ENCODE measurements around the gene ZNF106.
A peak's percentile ranks its signal among the peaks of the same experiment; 100 is the strongest.

Gene ZNF106

DNA sequence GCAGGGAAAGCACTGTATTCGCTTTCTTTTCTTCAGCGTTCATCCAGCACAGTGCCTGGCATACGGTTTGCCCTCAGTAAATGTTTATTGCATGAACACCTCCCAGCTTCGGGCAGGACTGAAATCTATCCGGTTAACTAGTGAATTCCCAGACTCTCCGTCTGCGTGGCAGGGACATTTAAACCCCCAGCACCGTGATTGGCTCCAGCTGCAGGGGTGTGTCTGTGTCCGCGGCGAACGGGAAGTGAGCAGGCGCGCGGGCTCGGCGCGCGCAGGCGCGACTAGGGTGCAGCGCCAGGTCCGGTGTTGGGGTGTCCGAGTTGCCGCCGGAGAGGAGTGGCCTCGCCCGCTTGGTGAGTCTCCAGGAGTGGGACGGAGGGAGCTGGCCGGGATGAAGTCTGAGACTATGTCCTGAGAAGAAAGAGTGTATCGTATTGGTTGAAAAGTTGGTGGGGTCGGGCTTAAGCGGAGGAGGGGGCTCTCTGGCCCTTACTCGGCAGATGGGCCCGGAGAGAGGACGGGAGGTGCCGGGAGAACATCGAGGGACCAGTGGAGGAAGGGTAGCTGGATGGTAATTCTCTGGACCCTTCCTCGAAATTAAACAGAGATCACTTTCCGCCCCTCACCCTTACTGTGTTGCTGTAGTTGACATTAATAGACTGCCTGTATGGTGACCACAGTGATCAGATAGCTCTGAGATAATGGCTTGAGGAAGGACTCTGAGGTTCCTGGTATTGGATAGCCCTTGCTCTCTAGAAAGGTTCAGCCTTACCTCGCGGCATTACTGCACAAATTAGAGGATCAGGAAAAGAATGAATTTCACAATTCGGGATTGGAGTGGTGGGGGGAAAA, 4.6 kb upstream of the ZNF106 start, which contains the start of gene SNAP23:
Gene SNAP23 (plus strand): TSS at position 274 of the 852 bp plus-strand sequence. CDS start 16,213 bp downstream, outside the sequence.
- CTCF ChIA-PET = interaction anchor here (0.7 to 1.5 kb wide), 2 partner anchors 10 to 97 kb away, joined by 4 read pairs; no protein-coding TSS in a partner anchor
- Mint-ChIP-seq H3K27me3 (no peaks in the 10 kb centered on the region), H3K4me1 (peaks cover 60% of the 10 kb centered on the region)

GRCh38 chr15:42494998-42495360, 4.0 kb upstream of the ZNF106 start:
- peaks cover 64% of the 10 kb centered on the region for H3K4me1 Mint-ChIP-seq
- peaks cover 17% of the 10 kb centered on the region for H3K36me3 Mint-ChIP-seq
- no peaks in the 10 kb centered on the region for H3K9me3 Mint-ChIP-seq
- peak overlapping the region; percentile 90 for H3K27ac Mint-ChIP-seq
- no peaks in the 10 kb centered on the region for H3K27me3 Mint-ChIP-seq
- peak overlapping the region; percentile 93 for H3K4me3 Mint-ChIP-seq
- CTCF ChIA-PET = interaction anchor here (1.0 to 1.5 kb wide), 2 partner anchors 18 to 97 kb away, joined by 3 to 4 read pairs; no protein-coding TSS in a partner anchor
- DNase-seq = no peak

More for the DNA sequence above, 4.6 kb upstream of the ZNF106 start, which contains the start of gene SNAP23:
- H3K27ac Mint-ChIP-seq = peak within 1 kb of the TSS; percentile 90
- H3K4me3 Mint-ChIP-seq = peak within 1 kb of the TSS; percentile 93
- H3K9me3 Mint-ChIP-seq = no peaks in the 10 kb centered on the region
- DNase-seq = peak; percentile 90
- peaks cover 17% of the 10 kb centered on the region for H3K36me3 Mint-ChIP-seq

- DNase-seq = no peak
These were observed 2.7 kb upstream of the ZNF106 start for GRCh38 chr15:42493679-42494078.

GRCh38 chr15:42491539-42492225, 741 bp upstream of the ZNF106 start:
- peaks cover 66% of the 10 kb centered on the region for H3K4me1 Mint-ChIP-seq
- peak overlapping the region; percentile 95 for H3K27ac Mint-ChIP-seq
- H3K36me3 Mint-ChIP-seq = peaks cover 15% of the 10 kb centered on the region
- H3K27me3 Mint-ChIP-seq = no peaks in the 10 kb centered on the region
- CTCF ChIA-PET = interaction anchor here (1.4 kb wide), 1 partner anchor 56 kb away, joined by 4 read pairs; no protein-coding TSS in a partner anchor
- H3K4me3 Mint-ChIP-seq = peak overlapping the region; percentile 90
- DNase-seq = no peak
- H3K9me3 Mint-ChIP-seq = no peaks in the 10 kb centered on the region

More at GRCh38 chr15:42493679-42494078, 2.7 kb upstream of the ZNF106 start:
- Mint-ChIP-seq H3K27ac (peak overlapping the region; percentile 9), H3K4me3 (no peak overlapping the region), H3K9me3 (no peaks in the 10 kb centered on the region), H3K36me3 (peaks cover 12% of the 10 kb centered on the region), H3K27me3 (no peaks in the 10 kb centered on the region), H3K4me1 (peaks cover 69% of the 10 kb centered on the region)
- CTCF ChIA-PET = no interaction called here

DNA sequence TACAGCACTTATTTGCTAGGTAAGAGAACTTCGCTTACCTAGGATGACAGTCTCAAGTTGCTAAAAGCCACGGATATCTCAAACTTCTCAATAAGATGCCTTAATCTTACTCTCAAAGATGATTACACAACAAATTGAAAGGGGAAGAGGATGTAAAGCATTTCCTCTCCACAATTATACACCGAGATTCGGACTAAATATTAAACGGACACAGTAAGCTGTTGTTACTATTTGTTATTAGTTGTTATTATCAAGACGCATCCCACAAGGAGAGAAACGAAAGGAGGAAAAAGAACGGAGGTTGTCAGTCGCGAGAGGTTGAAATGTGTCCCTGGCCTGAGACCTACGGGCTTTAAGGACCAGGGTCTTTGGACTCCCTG, 660 bp downstream of the ZNF106 start:
- Mint-ChIP-seq H3K27me3 (no peaks in the 10 kb centered on the region), H3K36me3 (peaks cover 9% of the 10 kb centered on the region), H3K9me3 (no peaks in the 10 kb centered on the region), H3K4me1 (peaks cover 53% of the 10 kb centered on the region), H3K4me3 (peak overlapping the region; percentile 90), H3K27ac (peak overlapping the region; percentile 95)
- CTCF ChIA-PET = interaction anchor here (1.4 kb wide), 1 partner anchor 57 kb away, joined by 4 read pairs; no protein-coding TSS in a partner anchor
- DNase-seq = no peak

DNA sequence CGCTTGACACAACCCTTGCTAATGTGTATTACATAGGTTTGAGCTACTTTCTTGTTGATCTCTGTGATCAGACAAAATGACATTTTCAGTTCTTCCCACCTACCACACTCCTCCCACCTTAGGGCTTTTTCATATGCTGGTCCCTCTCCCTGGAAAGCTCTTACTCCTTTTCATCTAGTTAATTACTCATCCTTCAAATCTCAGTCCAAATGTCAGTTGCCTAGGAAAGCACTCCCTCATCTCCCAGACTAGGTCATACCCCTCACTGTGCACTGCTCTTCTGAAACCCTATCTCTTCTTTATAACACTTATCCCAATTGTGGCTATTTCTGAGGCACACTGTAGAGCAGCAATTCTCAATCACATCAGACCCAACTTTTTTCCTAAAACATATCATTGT, 7.3 kb downstream of the ZNF106 start:
- H3K36me3 Mint-ChIP-seq = peaks cover 20% of the 10 kb centered on the region
- H3K27ac Mint-ChIP-seq = no peak overlapping the region
- H3K4me1 Mint-ChIP-seq = peaks cover 11% of the 10 kb centered on the region
- CTCF ChIA-PET = no interaction called here
- peaks cover 5% of the 10 kb centered on the region for H3K9me3 Mint-ChIP-seq
- no peak overlapping the region for H3K4me3 Mint-ChIP-seq
- DNase-seq = no peak
- no peaks in the 10 kb centered on the region for H3K27me3 Mint-ChIP-seq

GRCh38 chr15:42482701-42483100, 8.2 kb downstream of the ZNF106 start:
- DNase-seq = no peak
- H3K4me3 Mint-ChIP-seq = no peak overlapping the region
- H3K27me3 Mint-ChIP-seq = no peaks in the 10 kb centered on the region
- CTCF ChIA-PET = interaction anchor here (0.6 kb wide), 2 partner anchors 12 to 167 kb away, joined by 3 to 4 read pairs; no protein-coding TSS in a partner anchor
- no peak overlapping the region for H3K27ac Mint-ChIP-seq
- H3K36me3 Mint-ChIP-seq = peaks cover 15% of the 10 kb centered on the region
- H3K9me3 Mint-ChIP-seq = peaks cover 5% of the 10 kb centered on the region
- H3K4me1 Mint-ChIP-seq = peaks cover 4% of the 10 kb centered on the region

DNA sequence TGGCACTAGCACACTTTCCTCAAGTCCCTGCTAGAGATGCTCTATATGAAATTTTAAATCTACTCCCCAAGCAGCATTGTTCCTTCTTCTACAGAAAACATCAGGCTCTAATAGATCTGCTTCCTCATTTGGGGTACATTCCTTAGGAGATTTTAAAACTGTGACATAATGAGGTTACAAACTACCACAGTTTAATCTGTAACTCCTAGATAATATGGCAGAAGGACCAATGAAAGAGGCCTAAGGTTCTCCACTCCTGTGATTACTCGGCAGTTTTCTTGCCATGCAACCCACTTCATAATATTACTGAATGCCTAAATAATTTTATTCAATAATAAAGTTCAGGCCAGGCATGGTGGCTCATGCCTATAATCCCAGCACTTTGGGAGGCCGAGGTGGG, 16.1 kb downstream of the ZNF106 start:
- Mint-ChIP-seq H3K4me3 (no peak overlapping the region), H3K9me3 (no peaks in the 10 kb centered on the region), H3K27me3 (no peaks in the 10 kb centered on the region), H3K36me3 (peaks cover 5% of the 10 kb centered on the region), H3K27ac (no peak overlapping the region), H3K4me1 (no peaks in the 10 kb centered on the region)
- no peak for DNase-seq
- CTCF ChIA-PET = no interaction called here

- Mint-ChIP-seq H3K4me3 (no peak overlapping the region), H3K9me3 (no peaks in the 10 kb centered on the region), H3K27me3 (no peaks in the 10 kb centered on the region), H3K27ac (no peak overlapping the region), H3K36me3 (peaks cover 8% of the 10 kb centered on the region), H3K4me1 (no peaks in the 10 kb centered on the region)
- no peak for DNase-seq
- CTCF ChIA-PET = interaction anchor here (0.7 to 1.6 kb wide), 4 partner anchors 9 to 352 kb away, joined by 3 to 7 read pairs (median 4); no protein-coding TSS in a partner anchor
These were observed 19.9 kb downstream of the ZNF106 start for GRCh38 chr15:42471002-42471401.

DNA sequence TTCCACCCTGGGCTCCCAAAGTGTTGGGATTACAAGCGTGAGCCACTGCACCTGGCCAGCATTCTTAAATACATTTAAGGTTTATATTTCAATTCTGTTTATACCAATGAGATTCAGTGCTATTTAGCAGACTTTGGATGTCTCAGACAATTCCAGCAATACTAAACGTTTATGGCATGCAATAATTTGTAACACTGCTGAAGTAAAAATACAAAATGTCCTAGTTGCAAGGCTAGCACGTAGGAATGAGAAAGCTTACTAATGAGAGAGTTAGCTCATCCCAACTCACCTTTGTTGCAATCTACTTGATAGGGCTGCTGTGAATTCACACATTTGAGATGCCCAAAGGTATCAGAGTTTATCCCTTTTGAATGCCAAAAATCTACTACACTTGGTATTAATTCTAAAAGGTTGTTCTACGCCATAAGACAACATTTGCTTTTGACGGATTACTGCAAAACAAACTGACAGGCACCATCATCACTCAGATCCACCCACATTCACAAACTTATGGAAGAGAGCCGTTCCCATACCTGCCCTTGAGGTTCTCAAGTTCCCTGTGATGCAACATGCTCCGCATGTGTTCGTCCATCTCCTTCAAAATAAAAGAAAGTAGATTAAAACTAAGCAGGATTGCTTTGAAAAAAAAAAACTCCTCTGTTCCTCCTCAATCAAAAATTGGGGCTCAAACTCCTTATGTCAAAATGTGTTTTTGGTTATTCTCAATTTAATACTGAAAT, 25.3 kb downstream of the ZNF106 start:
- H3K9me3 Mint-ChIP-seq = no peaks in the 10 kb centered on the region
- no peak overlapping the region for H3K27ac Mint-ChIP-seq
- CTCF ChIA-PET = no interaction called here
- H3K4me1 Mint-ChIP-seq = no peaks in the 10 kb centered on the region
- H3K27me3 Mint-ChIP-seq = no peaks in the 10 kb centered on the region
- no peak overlapping the region for H3K4me3 Mint-ChIP-seq
- no peak for DNase-seq
- H3K36me3 Mint-ChIP-seq = peaks cover 20% of the 10 kb centered on the region

- Mint-ChIP-seq H3K36me3 (peaks cover 19% of the 10 kb centered on the region), H3K27me3 (no peaks in the 10 kb centered on the region), H3K27ac (no peak overlapping the region), H3K9me3 (no peaks in the 10 kb centered on the region), H3K4me1 (no peaks in the 10 kb centered on the region), H3K4me3 (no peak overlapping the region)
- no peak for DNase-seq
- CTCF ChIA-PET = interaction anchor here (1.0 to 1.4 kb wide), 2 partner anchors 10 to 38 kb away, joined by 3 to 7 read pairs; no protein-coding TSS in a partner anchor
These were observed 29.7 kb downstream of the ZNF106 start for GRCh38 chr15:42461261-42461660.

DNA sequence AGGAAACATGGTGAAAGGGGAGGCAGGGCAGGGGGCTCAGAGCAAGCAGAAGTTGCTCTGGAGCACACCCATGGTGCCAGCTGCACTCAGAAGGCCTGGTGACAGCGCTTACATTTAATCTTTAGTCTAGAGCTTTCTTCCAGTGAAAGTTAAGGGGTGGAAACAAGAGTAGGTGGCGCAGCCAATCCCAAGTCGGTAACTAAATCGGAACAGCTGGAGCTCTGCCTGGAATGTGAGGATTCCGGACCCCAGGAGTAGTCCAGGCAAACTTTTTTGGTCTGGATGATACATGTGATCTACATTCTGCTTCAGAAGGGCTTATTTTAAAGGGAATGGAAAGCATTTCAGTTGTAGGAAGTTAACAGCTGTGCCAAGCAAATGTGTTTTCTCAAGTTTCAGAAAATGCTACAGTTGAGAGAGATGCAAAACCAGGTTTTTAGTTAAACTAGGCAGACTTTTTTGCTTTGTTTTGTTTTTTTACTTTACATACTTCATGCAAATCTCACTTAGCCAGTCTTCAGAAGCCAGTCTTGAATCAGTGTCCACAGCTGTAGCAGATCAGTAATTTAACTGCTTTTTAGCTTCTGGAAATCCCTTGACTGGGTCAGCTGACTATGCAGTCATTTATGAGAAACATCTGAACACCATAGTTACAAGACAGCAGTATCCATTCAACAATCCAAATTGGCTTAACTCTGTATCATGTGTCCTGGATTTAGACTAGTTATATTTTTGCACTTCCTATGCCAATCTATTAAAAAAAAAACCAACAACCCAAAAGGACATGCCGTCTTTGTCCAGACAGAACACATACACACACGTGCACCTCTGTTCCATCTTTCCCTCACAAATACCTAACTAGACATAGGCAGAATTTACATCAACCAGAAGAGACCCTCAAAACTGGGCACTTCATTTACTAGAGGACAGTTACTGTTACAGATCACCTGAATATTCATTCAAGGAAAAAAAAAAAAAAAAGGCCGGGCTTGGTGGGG, 33.2 kb downstream of the ZNF106 start:
- DNase-seq = no peak
- CTCF ChIA-PET = no interaction called here
- no peaks in the 10 kb centered on the region for H3K9me3 Mint-ChIP-seq
- H3K36me3 Mint-ChIP-seq = peaks cover 5% of the 10 kb centered on the region
- no peaks in the 10 kb centered on the region for H3K4me1 Mint-ChIP-seq
- H3K4me3 Mint-ChIP-seq = no peak overlapping the region
- H3K27me3 Mint-ChIP-seq = no peaks in the 10 kb centered on the region
- H3K27ac Mint-ChIP-seq = peak overlapping the region; percentile 37

GRCh38 chr15:42456971-42457370, 34.0 kb downstream of the ZNF106 start:
- Mint-ChIP-seq H3K27me3 (no peaks in the 10 kb centered on the region), H3K4me3 (no peak overlapping the region), H3K36me3 (peaks cover 5% of the 10 kb centered on the region), H3K9me3 (no peaks in the 10 kb centered on the region), H3K27ac (no peak overlapping the region), H3K4me1 (no peaks in the 10 kb centered on the region)
- DNase-seq = no peak
- CTCF ChIA-PET = interaction anchor here (0.6 kb wide), 2 partner anchors 167 to 400 kb away, joined by 3 to 4 read pairs; no protein-coding TSS in a partner anchor
